NCI-H748 (cell line): ENCODE data around the gene TYMS.

Experiments used
- DNase-seq: peaks from one replicate; lab custom pipeline; 2025; ENCODE audit not compliant: unreplicated experiment; lab: John Stamatoyannopoulos, UW

The TYMS gene

DNA sequence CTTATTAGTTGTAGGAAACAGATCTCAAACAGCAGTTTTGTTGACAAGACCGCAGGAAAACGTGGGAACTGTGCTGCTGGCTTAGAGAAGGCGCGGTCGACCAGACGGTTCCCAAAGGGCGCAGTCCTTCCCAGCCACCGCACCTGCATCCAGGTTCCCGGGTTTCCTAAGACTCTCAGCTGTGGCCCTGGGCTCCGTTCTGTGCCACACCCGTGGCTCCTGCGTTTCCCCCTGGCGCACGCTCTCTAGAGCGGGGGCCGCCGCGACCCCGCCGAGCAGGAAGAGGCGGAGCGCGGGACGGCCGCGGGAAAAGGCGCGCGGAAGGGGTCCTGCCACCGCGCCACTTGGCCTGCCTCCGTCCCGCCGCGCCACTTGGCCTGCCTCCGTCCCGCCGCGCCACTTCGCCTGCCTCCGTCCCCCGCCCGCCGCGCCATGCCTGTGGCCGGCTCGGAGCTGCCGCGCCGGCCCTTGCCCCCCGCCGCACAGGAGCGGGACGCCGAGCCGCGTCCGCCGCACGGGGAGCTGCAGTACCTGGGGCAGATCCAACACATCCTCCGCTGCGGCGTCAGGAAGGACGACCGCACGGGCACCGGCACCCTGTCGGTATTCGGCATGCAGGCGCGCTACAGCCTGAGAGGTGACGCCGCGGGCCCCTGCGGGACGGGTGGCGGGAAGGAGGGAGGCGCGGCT, at the start of gene TYMS:
TYMS (plus strand) TSS at position 343 of the 690 bp plus-strand sequence; CDS start at position 433, 90 bp downstream.
- peak; percentile 96 for DNase-seq

- DNase-seq = no peak
Observed at GRCh38 chr18:607930-608329, 49.5 kb upstream of the TYMS start.

DNA sequence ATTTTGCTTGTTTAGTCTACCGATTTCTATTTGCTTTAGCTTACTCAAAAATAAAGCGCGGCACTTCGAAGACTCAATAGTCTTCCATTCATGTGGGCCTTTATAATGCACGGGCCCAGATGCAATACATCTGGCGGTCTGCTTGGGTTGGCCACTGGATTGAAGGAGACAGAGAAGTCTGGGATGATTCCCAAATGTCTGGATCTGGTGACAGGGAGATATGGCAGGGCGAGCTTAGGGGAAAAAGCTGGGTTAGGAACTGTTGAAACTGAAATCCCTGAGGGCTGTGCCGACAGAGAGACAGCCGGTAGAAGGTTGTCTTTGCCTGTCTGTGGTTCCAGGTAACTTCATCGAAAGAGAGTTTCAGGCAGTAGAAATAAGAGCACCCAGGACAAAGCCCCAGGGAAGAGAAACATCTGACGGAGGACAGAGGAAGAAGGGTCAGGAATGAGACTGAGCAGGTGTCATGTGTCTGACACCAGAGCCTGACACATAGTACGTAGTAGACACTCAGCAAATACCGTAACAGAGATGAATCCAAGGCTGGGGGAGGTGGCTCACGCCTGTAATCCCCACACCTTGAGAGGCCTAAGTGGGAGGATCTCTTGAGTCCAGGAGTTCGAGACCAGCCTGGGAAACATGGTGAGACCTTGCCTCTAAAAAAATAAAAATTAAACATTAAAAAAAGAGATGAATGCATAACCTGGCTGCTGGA, 47.1 kb upstream of the TYMS start:
- DNase-seq = no peak

DNA sequence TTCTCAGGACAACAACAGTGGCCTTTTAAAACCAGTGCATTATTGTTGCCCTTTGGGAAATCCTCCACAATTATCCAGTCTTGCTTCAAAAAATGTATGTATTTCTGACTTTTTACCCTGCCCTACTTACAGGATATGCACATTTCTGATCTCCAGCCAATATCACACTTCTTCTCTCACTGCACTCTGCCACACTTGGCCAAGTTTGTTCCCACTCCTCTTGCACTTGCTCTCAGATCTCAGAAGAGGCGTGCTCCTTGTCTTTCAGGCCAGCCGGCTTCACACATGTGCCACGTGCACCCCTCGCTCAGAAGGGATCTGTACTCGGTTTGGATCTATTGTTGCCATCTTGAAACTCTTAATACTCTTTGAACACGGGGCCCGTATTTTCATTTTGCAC, 45.3 kb upstream of the TYMS start:
- DNase-seq = no peak

DNA sequence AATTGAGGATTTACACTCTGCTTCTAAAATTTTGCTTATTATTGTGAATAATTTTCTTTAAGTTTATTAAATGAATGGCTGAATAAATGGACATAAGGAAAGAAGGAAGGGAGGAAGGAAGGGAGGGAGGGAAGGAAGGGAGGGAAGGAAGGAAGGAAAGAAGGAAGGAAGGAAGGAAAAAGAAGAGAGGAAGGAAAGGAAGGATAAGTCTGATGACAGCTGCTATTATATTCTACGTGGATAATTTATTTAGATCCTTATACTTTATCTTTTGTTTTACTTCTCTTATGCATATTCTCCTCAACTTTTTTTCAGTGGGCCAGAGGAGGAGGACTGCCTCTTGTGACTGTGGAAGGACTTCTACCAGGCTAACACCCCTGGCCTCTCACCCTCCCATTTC, 43.3 kb upstream of the TYMS start:
- DNase-seq = no peak

DNA sequence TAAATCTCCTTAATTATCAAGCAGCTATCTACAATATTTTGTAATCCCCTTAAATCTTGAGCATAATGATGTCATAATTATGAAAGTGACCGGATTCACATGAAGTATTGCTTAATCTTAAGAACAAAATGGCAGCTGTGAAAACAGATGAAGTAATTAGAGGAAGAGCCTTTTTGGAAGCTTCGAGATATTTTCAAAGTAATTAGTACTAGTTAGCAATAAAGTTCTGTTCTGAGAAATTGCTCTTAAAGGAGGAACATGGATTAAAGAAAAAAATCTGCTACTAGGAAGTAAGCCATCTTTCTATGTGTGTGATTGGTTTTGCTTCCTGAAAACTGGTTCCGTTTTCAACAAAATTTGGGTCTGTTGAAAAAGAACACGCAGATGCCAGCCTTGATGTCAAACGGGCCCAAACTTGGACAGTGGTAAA, 42.3 kb upstream of the TYMS start:
- DNase-seq = no peak

DNA sequence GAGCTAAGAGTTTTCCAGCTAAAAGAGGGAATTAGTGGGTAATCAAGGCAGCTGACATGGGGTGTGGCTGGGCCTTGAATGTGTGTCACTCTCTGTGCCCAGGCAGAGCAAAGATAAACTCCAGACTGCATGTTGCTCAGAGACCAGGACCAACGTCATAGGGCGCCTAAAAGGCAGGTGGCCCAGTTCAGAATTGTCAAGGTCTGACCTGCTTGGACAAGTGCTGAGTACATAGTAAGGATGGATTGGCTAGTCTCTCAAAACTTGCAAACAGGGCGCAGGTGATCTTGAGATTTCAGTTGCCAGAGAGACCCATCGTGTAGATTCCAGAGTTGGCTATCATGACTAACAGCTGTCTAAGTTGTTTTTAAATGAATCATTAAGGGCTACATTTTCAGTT, 41.7 kb upstream of the TYMS start:
- DNase-seq = no peak

GRCh38 chr18:616380-616995, 41.0 kb upstream of the TYMS start:
- DNase-seq = peak; percentile 54

GRCh38 chr18:617970-618504, 39.4 kb upstream of the TYMS start:
- DNase-seq = no peak

DNA sequence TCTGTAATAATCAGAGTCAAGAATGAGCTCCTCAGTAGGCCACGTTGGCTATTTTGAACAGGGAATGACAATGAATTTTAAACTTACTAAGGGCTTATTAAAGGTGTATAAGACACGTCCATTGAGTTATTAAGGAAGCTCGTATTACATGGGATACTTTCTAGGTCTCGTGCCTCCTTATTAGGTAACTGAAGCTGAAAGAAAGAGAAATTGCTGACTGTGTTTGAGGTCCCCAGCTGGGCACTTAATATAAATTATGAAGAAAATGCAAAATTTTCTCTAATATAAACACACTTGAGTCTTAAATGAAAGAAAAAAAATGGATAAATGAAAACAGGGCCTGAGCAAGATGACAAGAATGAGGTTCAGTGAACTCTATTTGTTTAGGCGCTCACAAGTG, 38.8 kb upstream of the TYMS start:
- no peak for DNase-seq

DNA sequence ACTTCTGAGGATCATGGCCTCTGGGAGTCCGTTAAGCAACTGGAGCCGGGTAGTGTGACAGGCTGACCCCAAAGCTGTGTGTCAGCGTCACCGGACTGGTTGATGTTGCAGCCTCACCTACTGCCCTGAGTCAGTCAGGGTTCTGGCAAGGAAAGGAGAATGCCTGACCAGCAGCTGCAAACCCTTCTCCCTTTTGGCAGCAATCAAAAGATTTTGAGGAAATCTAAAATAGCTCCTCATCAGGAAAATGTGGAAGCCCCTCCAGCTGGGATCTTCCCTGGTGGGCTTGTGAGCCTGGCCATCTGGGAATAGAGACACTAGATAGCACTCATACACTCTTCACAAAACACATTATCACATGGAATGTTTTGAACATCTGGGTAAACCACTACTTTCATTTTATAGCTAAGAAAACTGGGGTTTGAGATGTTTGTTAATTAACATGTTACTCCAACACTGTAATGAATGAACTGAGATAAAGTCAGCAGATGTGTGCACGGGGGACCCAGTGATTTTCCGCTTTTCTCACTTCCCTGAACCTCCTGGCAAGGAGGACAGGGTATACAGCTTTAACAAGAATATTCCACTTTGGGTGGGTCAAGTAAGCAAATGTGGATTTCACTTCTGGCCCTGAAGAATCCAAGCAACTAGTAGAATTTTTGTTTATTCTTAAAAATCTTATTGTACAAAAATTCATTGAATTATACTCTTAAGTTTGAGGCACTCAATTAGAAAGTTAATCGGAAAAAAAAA, 36.0 kb upstream of the TYMS start:
- no peak for DNase-seq

DNA sequence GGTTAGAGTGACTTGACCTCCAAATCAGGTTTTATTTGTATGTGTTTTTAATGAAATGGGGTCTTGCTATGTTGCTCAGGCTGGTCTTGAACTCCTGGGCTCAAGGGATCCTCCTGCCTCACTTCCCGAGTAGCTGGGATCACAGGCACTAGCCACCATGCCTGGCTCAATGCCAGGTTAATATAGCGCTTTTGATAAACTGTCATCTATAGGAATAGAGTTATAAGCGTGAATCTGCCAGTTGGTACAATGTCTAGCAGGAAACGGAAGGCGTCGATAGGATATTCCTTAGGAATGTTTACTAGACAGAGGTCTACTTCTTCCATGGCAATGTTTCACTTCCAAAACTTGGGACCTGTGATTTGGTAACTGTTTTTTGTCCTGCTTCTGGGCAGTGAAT, 35.2 kb upstream of the TYMS start:
- DNase-seq = no peak

- DNase-seq = peak; percentile 73
Observed at GRCh38 chr18:623761-624620, 33.5 kb upstream of the TYMS start.

GRCh38 chr18:627231-627630, 30.2 kb upstream of the TYMS start:
- DNase-seq = no peak

DNA sequence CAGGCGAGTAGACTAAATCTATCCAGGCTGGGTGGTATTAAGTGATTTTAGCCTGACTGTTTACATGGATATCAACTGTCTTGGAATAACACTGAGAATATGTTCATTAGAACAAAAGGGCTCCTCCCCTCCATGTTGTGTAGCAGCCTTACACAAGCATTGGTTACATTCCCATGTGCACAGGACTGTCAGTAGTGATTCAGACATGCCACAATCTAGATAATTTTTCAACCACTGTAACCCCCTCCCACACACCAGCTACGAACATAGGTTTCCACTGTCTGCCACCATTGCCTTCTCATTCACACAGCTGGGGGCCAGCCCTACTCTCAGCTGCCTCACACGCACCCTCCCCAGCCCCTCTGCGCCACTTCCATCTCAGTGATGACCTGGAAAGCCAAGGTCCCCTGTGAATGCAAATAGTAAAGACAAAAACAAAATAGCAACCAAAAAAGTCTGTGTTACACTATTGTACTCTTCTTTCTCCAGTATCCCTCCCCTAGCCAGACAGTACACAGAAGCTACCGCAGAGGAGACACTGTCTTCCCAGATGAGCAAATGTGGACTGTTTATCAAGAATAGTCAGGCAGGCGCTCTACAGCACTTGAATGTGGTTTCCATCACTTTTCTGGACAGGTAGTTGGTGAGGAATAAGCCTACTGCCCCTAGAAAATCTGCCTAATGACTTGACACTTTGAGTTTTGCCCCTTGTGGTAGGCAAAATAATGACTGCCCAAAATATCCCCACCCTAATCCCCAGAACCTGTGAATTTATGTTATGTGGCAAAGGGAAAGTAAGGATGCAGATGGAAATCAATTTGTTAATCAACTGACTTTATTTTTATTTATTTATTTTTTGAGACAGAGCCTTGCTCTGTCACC, 27.9 kb upstream of the TYMS start:
- DNase-seq = no peak

DNA sequence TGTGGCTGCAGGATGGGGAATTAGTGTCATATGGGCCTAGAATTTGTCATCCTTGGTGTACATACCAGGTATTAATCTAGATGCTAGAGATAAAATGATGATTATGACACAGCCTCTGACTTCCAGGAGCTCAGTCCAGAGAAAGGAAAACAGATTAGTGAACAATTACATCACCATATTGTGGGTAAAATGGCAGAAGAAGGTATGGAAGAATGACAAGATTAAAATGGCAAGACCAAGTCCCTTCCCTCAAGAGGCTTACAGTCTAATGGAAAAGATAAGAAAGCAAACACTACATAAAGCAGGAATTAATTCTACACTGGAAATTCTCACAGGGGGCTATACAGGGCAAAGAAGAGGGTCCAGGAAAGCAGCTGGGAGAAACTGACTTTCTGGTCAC, 25.9 kb upstream of the TYMS start:
- DNase-seq = no peak

- DNase-seq = no peak
Observed at GRCh38 chr18:634551-635045, 22.9 kb upstream of the TYMS start.

DNA sequence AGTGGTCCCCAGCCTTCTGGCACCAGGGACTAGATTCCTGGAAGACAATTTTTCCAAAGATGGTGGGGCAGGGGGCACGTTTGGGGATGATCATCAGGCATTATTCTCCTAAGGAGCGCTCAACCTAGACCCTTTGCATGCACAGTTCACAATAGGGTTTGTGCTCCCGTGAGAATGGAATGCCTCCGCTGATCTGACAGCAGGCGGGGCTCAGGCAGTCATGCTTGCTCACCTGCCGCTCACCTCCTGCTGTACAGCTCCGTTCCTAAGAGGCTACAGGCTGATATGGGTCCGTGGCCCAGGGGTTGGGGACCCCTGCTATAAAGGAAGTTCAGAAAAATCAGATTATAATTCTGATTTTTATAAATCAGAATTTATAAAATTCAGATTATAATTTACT, 22.3 kb upstream of the TYMS start:
- DNase-seq = peak; percentile 20

DNA sequence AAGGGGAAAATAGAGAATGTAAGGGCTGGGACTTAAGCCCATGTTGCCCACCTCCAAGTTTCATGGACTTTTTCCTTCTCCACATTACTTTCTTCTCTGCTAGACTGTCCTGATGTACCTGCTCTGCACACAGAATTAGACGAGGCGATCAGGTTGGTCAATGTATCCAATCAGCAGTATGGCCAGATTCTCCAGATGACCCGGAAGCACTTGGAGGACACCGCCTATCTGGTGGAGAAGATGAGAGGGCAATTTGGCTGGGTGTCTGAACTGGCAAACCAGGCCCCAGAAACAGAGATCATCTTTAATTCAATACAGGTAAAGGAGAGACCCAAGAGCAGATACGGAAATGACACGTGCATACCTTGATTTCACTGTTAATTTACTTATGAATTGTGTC, 16.2 kb upstream of the TYMS start:
- DNase-seq = no peak
